ENCODE data around the gene ZNF865. TPM values are rescaled to one million over a fixed set of nuclear protein-coding genes. Genes with fewer than 3 reads are reported as not detected.
A peak's percentile ranks its signal among the peaks of the same experiment; 100 is the strongest.

Gene ZNF865
- total and polyA plus RNA-seq, 2 of the 8 experiments (the other 6 are each of a cell fraction or from before 2014, with no cell fraction given): 3.5 to 13.6 TPM

GRCh38 chr19:55640043-55640576 lies 34.7 kb downstream of the ZNF865 start:
- H2BK12ac ChIP-seq (ENCODE audit: low read depth, low read length): no peak overlapping the region; the same call in 1 of the 2 replicates
- peaks cover 3 to 14% of the 10 kb centered on the region in 2 experiments for H4K20me1 ChIP-seq (replicated peaks in 1 of 2; ENCODE audit: control insufficient read depth in 1 of 2, insufficient read depth in 2 of 2, low read length in 2 of 2)
- H2AK5ac ChIP-seq (ENCODE audit: low read depth, low read length): no peak overlapping the region
- WGBS, 2 experiments (ENCODE audit: extremely low coverage in 1 of 2, insufficient coverage in 1 of 2, insufficient read length in 1 of 2, insufficient replicate concordance in 2 of 2, low coverage in 1 of 2, low lambda C conversion rate in 2 of 2, missing lambda C conversion rate in 1 of 2): 70% methylated on average over 33 of the region's 38 CpGs; no CpG with 5 or more reads in 1 of the 2 experiments
- peak overlapping the region; percentile 29 to 98 (median 63) for H3K4me3 ChIP-seq (ENCODE audit: extremely low read depth in 1 of 4, insufficient read depth in 2 of 4, low read depth in 3 of 4, low read length in 4 of 4)
- H2BK20ac ChIP-seq (ENCODE audit: low read length): no peak overlapping the region
- no peak overlapping the region for H2BK120ac ChIP-seq (replicated peaks; ENCODE audit: low read depth, low read length)
- CTCF ChIA-PET (ENCODE audit: partially characterized antibody): interaction anchor here (0.6 to 2.1 kb wide), 9 partner anchors 11 to 1024 kb away, joined by 3 to 10 read pairs (median 3); partner anchors contain the start of gene ZNF865
- peaks cover 3 to 6% (median 4%) of the 10 kb centered on the region in 4 experiments; a peak in 7 of 8 replicates for H3K36me3 ChIP-seq (ENCODE audit: control insufficient read depth in 2 of 4, insufficient read depth in 4 of 4, low read length in 3 of 4)
- no peak overlapping the region for H3K23ac ChIP-seq (ENCODE audit: insufficient read length)
- H3K18ac ChIP-seq (ENCODE audit: extremely low read depth, low read length): peak overlapping the region; percentile 72; the same call in 1 of the 2 replicates
- H3K23me2 ChIP-seq (ENCODE audit: low read depth, low read length): peaks cover 39% of the 10 kb centered on the region
- no peaks in the 10 kb centered on the region; a peak in 1 of 4 replicates for H3K9me3 ChIP-seq (ENCODE audit: insufficient read depth in 2 of 2, low read depth in 1 of 2, low read length in 1 of 2)
- FAIRE-seq (no peak), DNase-seq (ENCODE audit: low read depth in 1 of 2, low spot score in 2 of 2) (no peak)
- no peak overlapping the region for H4K5ac ChIP-seq (ENCODE audit: insufficient read length, low read depth, low read length)
- peaks cover 6 to 22% (median 14%) of the 10 kb centered on the region in 4 experiments for H3K4me1 ChIP-seq (replicated peaks in 1 of 4; ENCODE audit: control insufficient read depth in 3 of 4, insufficient read depth in 4 of 4, low read length in 3 of 4)
- no peak overlapping the region for H2AFZ ChIP-seq (ENCODE audit: low read length)
- H3K4ac ChIP-seq (replicated peaks; ENCODE audit: insufficient read length, low read depth, low read length): no peak overlapping the region
- peak overlapping the region; percentile 71 to 99 for H3K4me2 ChIP-seq (ENCODE audit: insufficient read depth in 1 of 2, low read depth in 2 of 2, low read length in 2 of 2)
- peak overlapping the region; percentile 0 for H4K8ac ChIP-seq (ENCODE audit: extremely low read depth, insufficient read depth, low read length)
- H2BK15ac ChIP-seq (ENCODE audit: low read length): peak overlapping the region; percentile 81
- H2BK5ac ChIP-seq (ENCODE audit: low read depth, low read length): no peak overlapping the region
- H3K56ac ChIP-seq (replicated peaks; ENCODE audit: insufficient read length, low read depth, low read length): no peak overlapping the region
- H3K27me3 ChIP-seq (replicated peaks in 1 of 4; ENCODE audit: control insufficient read depth in 3 of 4, extremely low read depth in 1 of 4, insufficient read depth in 3 of 4, low read length in 3 of 4): no peaks in the 10 kb centered on the region
- no peak overlapping the region for H3K14ac ChIP-seq (ENCODE audit: insufficient read length)
- H3K79me2 ChIP-seq (ENCODE audit: control insufficient read depth in 1 of 2, insufficient read depth in 2 of 2, low read length in 2 of 2): peaks cover 8 to 37% of the 10 kb centered on the region in 2 experiments; a peak in 3 of 4 replicates
- H3K79me1 ChIP-seq (ENCODE audit: low read depth, low read length): peaks cover 22% of the 10 kb centered on the region
- H4K91ac ChIP-seq (replicated peaks; ENCODE audit: insufficient read length, low read length): no peak overlapping the region
- peak overlapping the region; percentile 45; the same call in 1 of the 2 replicates for H3K27ac ChIP-seq (ENCODE audit: low read depth, low read length)
- peak overlapping the region in 1 of 4 experiments; percentile 23; a peak in 2 of 7 replicates for H3K9ac ChIP-seq (replicated peaks in 1 of 4; ENCODE audit: extremely low read depth in 1 of 4, low read depth in 3 of 4, low read length in 3 of 4)
- POLR2A ChIA-PET (ENCODE audit: partially characterized antibody): interaction anchor here (0.8 to 2.2 kb wide), 8 partner anchors 9 to 143 kb away, joined by 3 to 6 read pairs (median 4); partner anchors contain the start of gene U2AF2
- no peak for TF ChIP-seq PHF8 (conservative IDR thresholded peaks at IDR 0.05; ENCODE audit: low read depth, low read length)
- no peak for TF ChIP-seq EP300 (IDR thresholded peaks at IDR 0.05; ENCODE audit: borderline replicate concordance in 1 of 2, low read depth in 2 of 2, low read length in 2 of 2)
- TF ChIP-seq SIN3A (conservative IDR thresholded peaks at IDR 0.05 in 1 of 2, IDR thresholded peaks at IDR 0.05 in 1 of 2; ENCODE audit: low read depth in 1 of 2, low read length in 2 of 2): no peak
- no peak for TF ChIP-seq CTBP2 (IDR thresholded peaks at IDR 0.05; ENCODE audit: borderline replicate concordance, insufficient read depth, insufficient read length, low read length)
- TF ChIP-seq, protein P1, sequence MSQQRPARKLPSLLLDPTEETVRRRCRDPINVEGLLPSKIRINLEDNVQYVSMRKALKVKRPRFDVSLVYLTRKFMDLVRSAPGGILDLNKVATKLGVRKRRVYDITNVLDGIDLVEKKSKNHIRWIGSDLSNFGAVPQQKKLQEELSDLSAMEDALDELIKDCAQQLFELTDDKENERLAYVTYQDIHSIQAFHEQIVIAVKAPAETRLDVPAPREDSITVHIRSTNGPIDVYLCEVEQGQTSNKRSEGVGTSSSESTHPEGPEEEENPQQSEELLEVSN (IDR thresholded peaks at IDR 0.05): peak; percentile 91
- TF ChIP-seq BRCA1 (IDR thresholded peaks at IDR 0.05; ENCODE audit: low read depth, low read length): no peak
- TF ChIP-seq, protein P2, sequence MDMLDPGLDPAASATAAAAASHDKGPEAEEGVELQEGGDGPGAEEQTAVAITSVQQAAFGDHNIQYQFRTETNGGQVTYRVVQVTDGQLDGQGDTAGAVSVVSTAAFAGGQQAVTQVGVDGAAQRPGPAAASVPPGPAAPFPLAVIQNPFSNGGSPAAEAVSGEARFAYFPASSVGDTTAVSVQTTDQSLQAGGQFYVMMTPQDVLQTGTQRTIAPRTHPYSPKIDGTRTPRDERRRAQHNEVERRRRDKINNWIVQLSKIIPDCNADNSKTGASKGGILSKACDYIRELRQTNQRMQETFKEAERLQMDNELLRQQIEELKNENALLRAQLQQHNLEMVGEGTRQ (IDR thresholded peaks at IDR 0.05; ENCODE audit: low read length): no peak
- TF ChIP-seq MAX (IDR thresholded peaks at IDR 0.05): peak; percentile 97
- no peak for TF ChIP-seq SAP30 (IDR thresholded peaks at IDR 0.05; ENCODE audit: insufficient read depth, insufficient replicate concordance, low read length)

Data from H1 (cell line).